Neural cell (in vitro differentiated cells): ENCODE results near the gene TRIM66. TPM values are rescaled to one million over a fixed set of nuclear protein-coding genes. Genes with fewer than 3 reads are reported as not detected.

Experiments used
- H2AFZ ChIP-seq: fragments of 200-600, 300-800 bp; sonication (generic), shearing (Covaris generic); 2 replicates; pipeline ENCODE4 v1.6.0; 2014; ENCODE audit warnings: low read depth, mild to moderate bottlenecking, antibody characterized with exemption, low read length, moderate library complexity
- H3F3A ChIP-seq: fragments of 200-600 bp; shearing (Covaris generic); 2 replicates; pipeline ENCODE4 v1.6.1; 2016; ENCODE audit warnings: mild to moderate bottlenecking, moderate library complexity, mixed read lengths, antibody characterized with exemption, low read length; ENCODE audit not compliant: insufficient read depth, poor library complexity, severe bottlenecking
- H3K27ac ChIP-seq: fragments of 200-600, 300-800 bp; sonication (generic), shearing (Covaris generic); 2 replicates; pipeline ENCODE4 v1.5.1; 2014; ENCODE audit warnings: mild to moderate bottlenecking, low read length, moderate library complexity
- H3K27me3 ChIP-seq: fragments of 300-800, 200-600 bp; sonication (generic), shearing (Covaris generic); 2 replicates; pipeline ENCODE4 v1.6.0; 2014; ENCODE audit warnings: mild to moderate bottlenecking, low read depth, low read length, moderate library complexity; ENCODE audit not compliant: insufficient read depth
- H3K36me3 ChIP-seq: fragments of 300-800, 200-600 bp; sonication (generic), shearing (Covaris generic); 2 replicates; pipeline ENCODE4 v1.5.1; 2014; ENCODE audit warnings: mild to moderate bottlenecking, antibody characterized with exemption, low read length, moderate library complexity; ENCODE audit not compliant: insufficient read depth
- H3K4me2 ChIP-seq: fragments of 300-800, 200-600 bp; sonication (generic), shearing (Covaris generic); 2 replicates; pipeline ENCODE4 v1.6.0; 2014; ENCODE audit warnings: mild to moderate bottlenecking, low read length
- H3K4me3 ChIP-seq: fragments of 300-800, 200-600 bp; sonication (generic), shearing (Covaris generic); 2 replicates; pipeline ENCODE4 v1.5.1; 2014; ENCODE audit warnings: mild to moderate bottlenecking, low read length, moderate library complexity
- H3K79me2 ChIP-seq: fragments of 200-600 bp; shearing (Covaris generic); replicated peaks from 2 replicates; pipeline ENCODE4 v1.6.0; 2014; ENCODE audit warnings: mild to moderate bottlenecking, low read length, moderate library complexity; ENCODE audit not compliant: insufficient read depth
- H3K9ac ChIP-seq: fragments of 300-800, 200-600 bp; sonication (generic), shearing (Covaris generic); 2 replicates; pipeline ENCODE4 v1.6.1; 2016; ENCODE audit warnings: mild to moderate bottlenecking, low read length, mixed read lengths
- H3K9me2 ChIP-seq: fragments of 200-600 bp; shearing (Covaris generic); 2 replicates; pipeline ENCODE4 v1.6.1; 2016; ENCODE audit warnings: mild to moderate bottlenecking, low read length, mixed read lengths; ENCODE audit not compliant: insufficient read depth
- H3K9me3 ChIP-seq: fragments of 200-600, 300-800 bp; sonication (generic), shearing (Covaris generic); 2 replicates; pipeline ENCODE4 v1.6.1; 2016; ENCODE audit warnings: mild to moderate bottlenecking, mixed run types, low read length, moderate library complexity, mixed read lengths
- H4K20me1 ChIP-seq: fragments of 200-600 bp; shearing (Covaris generic); 2 replicates; pipeline ENCODE4 v1.6.1; 2016; ENCODE audit warnings: mild to moderate bottlenecking, mixed run types; ENCODE audit not compliant: insufficient read depth
- CTCF ChIP-seq: fragments of 450-650 bp; IDR thresholded peaks from 2 replicates; pipeline ENCODE4 v1.5.1; 2014; ENCODE audit warnings: antibody characterized with exemption, mild to moderate bottlenecking, moderate library complexity; ENCODE audit not compliant: poor library complexity, severe bottlenecking
- EP300 ChIP-seq: fragments of 450-650 bp; conservative IDR thresholded peaks from 2 replicates; pipeline ENCODE4 v1.6.1; 2014; ENCODE audit warnings: antibody characterized with exemption, mild to moderate bottlenecking, moderate library complexity; ENCODE audit not compliant: poor library complexity, severe bottlenecking
- EZH2 ChIP-seq: fragments of 200-600, 300-800 bp; shearing (Covaris generic), sonication (generic); IDR thresholded peaks from 2 replicates; pipeline ENCODE4 v1.6.1; 2014; ENCODE audit warnings: antibody characterized with exemption, low read length, borderline replicate concordance, mild to moderate bottlenecking; ENCODE audit not compliant: insufficient read depth, poor library complexity, severe bottlenecking
- MXI1 ChIP-seq: fragments of 450-650 bp; conservative IDR thresholded peaks from 2 replicates; pipeline ENCODE4 v1.6.1; 2014; ENCODE audit warnings: antibody characterized with exemption, mild to moderate bottlenecking; ENCODE audit not compliant: poor library complexity, severe bottlenecking
- POLR2AphosphoS5 ChIP-seq: IDR thresholded peaks from 2 replicates; pipeline ENCODE4 v1.6.1; 2012
- RAD21 ChIP-seq: fragments of 450-650 bp; conservative IDR thresholded peaks from 2 replicates; pipeline ENCODE4 v1.6.1; 2014; ENCODE audit warnings: antibody characterized with exemption, mild to moderate bottlenecking, moderate library complexity
- SMC3 ChIP-seq: fragments of 450-650 bp; conservative IDR thresholded peaks from 2 replicates; pipeline ENCODE4 v1.6.1; 2014; ENCODE audit warnings: antibody characterized with exemption, mild to moderate bottlenecking, moderate library complexity; ENCODE audit not compliant: poor library complexity
- TAF1 ChIP-seq: IDR thresholded peaks from 2 replicates; pipeline ENCODE4 v1.6.1; 2012; ENCODE audit warnings: low read depth
- polyA plus RNA-seq: library from polyadenylated mRNA; depleted of rRNA; stranded (reverse); fragments of >200 nt; gene quantifications from 2 replicates; pipeline ENCODE4 v1.2.3, GENCODE V29; 2014
- TF ChIP-seq, protein P1 (sequence below): IDR thresholded peaks from 2 replicates; pipeline ENCODE4 v1.6.1; 2012; ENCODE audit warnings: borderline replicate concordance

The TRIM66 gene
- polyA plus RNA-seq, 1 donor from 2014 or later = 0.82 TPM

GRCh38 chr11:8694137-8694536 lies 11.7 kb upstream of the TRIM66 start:
- Histone ChIP-seq H3K27ac (no peak overlapping the region), H3K9me2 (no peaks in the 10 kb centered on the region), H3K4me3 (no peak overlapping the region), H3K9me3 (no peaks in the 10 kb centered on the region), H3K36me3 (no peaks in the 10 kb centered on the region), H3K9ac (no peak overlapping the region), H2AFZ (no peak overlapping the region), H3F3A (peaks cover 2% of the 10 kb centered on the region), H3K27me3 (no peaks in the 10 kb centered on the region), H3K4me2 (no peak overlapping the region), H4K20me1 (no peaks in the 10 kb centered on the region), H3K79me2 (no peaks in the 10 kb centered on the region)
- TF ChIP-seq CTCF (no peak), SMC3 (no peak), EP300 (no peak), EZH2 (no peak), MXI1 (no peak), RAD21 (no peak), POLR2AphosphoS5 (no peak), TAF1 (no peak)
- TF ChIP-seq, protein P1, sequence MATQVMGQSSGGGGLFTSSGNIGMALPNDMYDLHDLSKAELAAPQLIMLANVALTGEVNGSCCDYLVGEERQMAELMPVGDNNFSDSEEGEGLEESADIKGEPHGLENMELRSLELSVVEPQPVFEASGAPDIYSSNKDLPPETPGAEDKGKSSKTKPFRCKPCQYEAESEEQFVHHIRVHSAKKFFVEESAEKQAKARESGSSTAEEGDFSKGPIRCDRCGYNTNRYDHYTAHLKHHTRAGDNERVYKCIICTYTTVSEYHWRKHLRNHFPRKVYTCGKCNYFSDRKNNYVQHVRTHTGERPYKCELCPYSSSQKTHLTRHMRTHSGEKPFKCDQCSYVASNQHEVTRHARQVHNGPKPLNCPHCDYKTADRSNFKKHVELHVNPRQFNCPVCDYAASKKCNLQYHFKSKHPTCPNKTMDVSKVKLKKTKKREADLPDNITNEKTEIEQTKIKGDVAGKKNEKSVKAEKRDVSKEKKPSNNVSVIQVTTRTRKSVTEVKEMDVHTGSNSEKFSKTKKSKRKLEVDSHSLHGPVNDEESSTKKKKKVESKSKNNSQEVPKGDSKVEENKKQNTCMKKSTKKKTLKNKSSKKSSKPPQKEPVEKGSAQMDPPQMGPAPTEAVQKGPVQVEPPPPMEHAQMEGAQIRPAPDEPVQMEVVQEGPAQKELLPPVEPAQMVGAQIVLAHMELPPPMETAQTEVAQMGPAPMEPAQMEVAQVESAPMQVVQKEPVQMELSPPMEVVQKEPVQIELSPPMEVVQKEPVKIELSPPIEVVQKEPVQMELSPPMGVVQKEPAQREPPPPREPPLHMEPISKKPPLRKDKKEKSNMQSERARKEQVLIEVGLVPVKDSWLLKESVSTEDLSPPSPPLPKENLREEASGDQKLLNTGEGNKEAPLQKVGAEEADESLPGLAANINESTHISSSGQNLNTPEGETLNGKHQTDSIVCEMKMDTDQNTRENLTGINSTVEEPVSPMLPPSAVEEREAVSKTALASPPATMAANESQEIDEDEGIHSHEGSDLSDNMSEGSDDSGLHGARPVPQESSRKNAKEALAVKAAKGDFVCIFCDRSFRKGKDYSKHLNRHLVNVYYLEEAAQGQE = no peak

DNA sequence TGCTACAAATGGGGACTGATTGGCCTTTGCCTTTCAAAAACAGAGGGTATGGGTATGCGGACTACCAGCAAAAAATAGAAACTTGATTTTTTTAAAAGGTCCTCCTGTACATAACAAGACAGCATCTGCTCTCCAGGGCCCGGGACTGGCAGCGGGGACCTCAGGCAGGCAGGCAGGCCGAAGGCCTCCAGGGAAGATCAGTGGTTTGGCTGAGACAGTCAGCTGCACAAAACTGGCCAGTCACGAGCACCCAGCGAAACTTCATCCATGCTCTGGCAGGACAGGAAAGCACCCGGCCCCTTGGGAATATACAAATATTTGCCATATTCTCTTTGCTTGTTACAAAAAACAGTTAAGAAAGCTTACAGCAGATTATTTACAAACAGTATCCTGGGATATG lies 11.1 kb upstream of the TRIM66 start:
- Histone ChIP-seq H4K20me1 (no peaks in the 10 kb centered on the region), H3K27ac (no peak overlapping the region), H3K36me3 (no peaks in the 10 kb centered on the region), H3K4me2 (no peak overlapping the region), H3K9ac (no peak overlapping the region), H3K27me3 (no peaks in the 10 kb centered on the region), H3K4me3 (no peak overlapping the region), H2AFZ (no peak overlapping the region), H3K9me2 (no peaks in the 10 kb centered on the region), H3K79me2 (no peaks in the 10 kb centered on the region), H3K9me3 (no peaks in the 10 kb centered on the region), H3F3A (peaks cover 4% of the 10 kb centered on the region)
- TF ChIP-seq RAD21 = no peak
- TF ChIP-seq, protein P1 = no peak
- TF ChIP-seq POLR2AphosphoS5 = no peak
- no peak for TF ChIP-seq MXI1
- TF ChIP-seq CTCF = no peak
- no peak for TF ChIP-seq SMC3
- TF ChIP-seq TAF1 = no peak
- no peak for TF ChIP-seq EP300
- no peak for TF ChIP-seq EZH2
